K562 (cell line): ENCODE results near the gene ALG8. TPM values are rescaled to one million over a fixed set of nuclear protein-coding genes. Genes with fewer than 3 reads are reported as not detected.

Source experiments
- ATAC-seq: fragments of 200-7000 bp; cut with Tn5 transposase; 3 replicates; pipeline ENCODE4 v1.9.1; 2020; ENCODE audit warnings: moderate library complexity
- BruUV-seq: library from RNA; stranded (reverse); fragments of 400-500 nt; replicated peaks from 2 replicates; lab custom pipeline; 2021; lab: Mats Ljungman, UMichigan
- CTCF ChIA-PET: fragments of 300-600 bp; formaldehyde crosslinking; extraction: SDS; loops from one replicate; lab custom pipeline; 2021; ENCODE audit warnings: low intra/inter-chr PET ratio; lab: Yijun Ruan, JAX
- POLR2A ChIA-PET: fragments of 300-600, 350-650 bp; sonication (Branson Sonifier 250); formaldehyde crosslinking; extraction: SDS; loops from one replicate; lab custom pipeline; 2021; ENCODE audit warnings: antibody characterized with exemption, inconsistent platforms; lab: Yijun Ruan, JAX
- DNase-seq, 4 experiments: peaks; one replicate each; pipeline versions ENCODE4 v3.0.0 to v3.0.0-alpha.2; 2011 to 2018; ENCODE audit warnings: low spot score in 3 of 4, mixed read lengths in 3 of 4; ENCODE audit errors: extremely low read depth in 1 of 4
- FAIRE-seq: peaks from 2 replicates; lab custom pipeline; 2011; peaks lifted over from hg19 to GRCh38; lab: Jason Lieb, UNC
- H2AFZ ChIP-seq: 2 replicates; pipeline ENCODE4 v1.6.0; 2011; ENCODE audit warnings: low read depth, low read length, control low read depth, inconsistent platforms
- H3K27ac ChIP-seq: fragments of 200-600 bp; 3 replicates; pipeline ENCODE4 v1.8.0; 2011; ENCODE audit warnings: low read depth, mild to moderate bottlenecking, control low read depth, inconsistent platforms, low read length, moderate library complexity, mixed read lengths; ENCODE audit errors: extremely low read depth
- H3K27me3 ChIP-seq, 2 experiments: fragments of 300-600 bp in 1 of 2; 2 replicates in 1 of 2; 3 replicates in 1 of 2; pipeline versions ENCODE4 v1.6.0 to v1.8.0; 2011; ENCODE audit warnings: inconsistent platforms in 2 of 2, low read length in 2 of 2, mild to moderate bottlenecking in 1 of 2, mixed read lengths in 1 of 2, moderate library complexity in 1 of 2; ENCODE audit not compliant: control insufficient read depth in 2 of 2, insufficient read depth in 2 of 2
- H3K36me3 ChIP-seq: fragments of 300-600 bp; 3 replicates; pipeline ENCODE4 v1.8.0; 2011; ENCODE audit warnings: mild to moderate bottlenecking, low read length, inconsistent platforms; ENCODE audit not compliant: control insufficient read depth, insufficient read depth
- H3K4me1 ChIP-seq, 2 experiments: fragments of 200-600 bp in 1 of 2; replicated peaks in 1 of 2; 2 replicates in 1 of 2; 3 replicates in 1 of 2; pipeline versions ENCODE4 v1.5.1 to v1.8.0; 2011; ENCODE audit warnings: inconsistent platforms in 2 of 2, low read length in 2 of 2, mild to moderate bottlenecking in 1 of 2, mixed read lengths in 1 of 2, moderate library complexity in 1 of 2; ENCODE audit not compliant: control insufficient read depth in 2 of 2, insufficient read depth in 2 of 2
- H3K4me2 ChIP-seq: 2 replicates; pipeline ENCODE4 v1.6.1; 2011; ENCODE audit warnings: low read length, control low read depth, inconsistent platforms, mixed read lengths; ENCODE audit not compliant: insufficient read depth
- H3K4me3 ChIP-seq: fragments of 200-600 bp; sonication (generic), shearing (Covaris generic); 2 replicates; pipeline ENCODE4 v1.5.1; 2016; ENCODE audit warnings: control low read depth, inconsistent platforms
- H3K79me2 ChIP-seq: fragments of 200-600 bp; 3 replicates; pipeline ENCODE4 v1.8.0; 2011; ENCODE audit warnings: low read length, inconsistent platforms; ENCODE audit not compliant: control insufficient read depth, insufficient read depth
- H3K9ac ChIP-seq, 2 experiments: 2 replicates each; pipeline versions ENCODE4 v1.6.0 to v1.6.1; 2011; ENCODE audit warnings: low read depth in 2 of 2, low read length in 2 of 2, control low read depth in 1 of 2, inconsistent platforms in 1 of 2, mild to moderate bottlenecking in 1 of 2, mixed read lengths in 1 of 2; ENCODE audit not compliant: insufficient read depth in 1 of 2
- H3K9me1 ChIP-seq: one replicate; pipeline ENCODE4 v1.6.0; 2011; ENCODE audit warnings: inconsistent platforms, mild to moderate bottlenecking, low read length, moderate library complexity; ENCODE audit not compliant: control insufficient read depth, insufficient read depth
- H3K9me3 ChIP-seq: replicated peaks from 2 replicates; pipeline ENCODE4 v1.5.1; 2011; ENCODE audit warnings: low read depth, low read length, inconsistent platforms; ENCODE audit not compliant: control insufficient read depth, insufficient read depth
- H4K20me1 ChIP-seq: replicated peaks from 2 replicates; pipeline ENCODE4 v1.6.1; 2011; ENCODE audit warnings: low read length, inconsistent platforms, mixed read lengths; ENCODE audit not compliant: control insufficient read depth, insufficient read depth
- COPS2 ChIP-seq: fragments of 450-650 bp; conservative IDR thresholded peaks from 2 replicates; pipeline ENCODE4 v1.6.1; 2016; ENCODE audit warnings: mild to moderate bottlenecking, moderate library complexity
- CSDE1 ChIP-seq, 2 experiments: fragments of 450-650 bp; IDR thresholded peaks; 2 replicates each; pipeline ENCODE4 v1.6.1; 2016; ENCODE audit warnings: mild to moderate bottlenecking in 1 of 2
- DNMT1 ChIP-seq: fragments of 450-650 bp; IDR thresholded peaks from 2 replicates; pipeline ENCODE4 v1.6.1; 2016; ENCODE audit warnings: antibody characterized with exemption, mild to moderate bottlenecking
- ILF3 ChIP-seq: fragments of 450-650 bp; IDR thresholded peaks from 2 replicates; pipeline ENCODE4 v1.6.1; 2018; ENCODE audit warnings: antibody characterized with exemption, mild to moderate bottlenecking, moderate library complexity, borderline replicate concordance
- KDM2B ChIP-seq: fragments of 250-450 bp; sonication (Bioruptor Pico); IDR thresholded peaks from 2 replicates; pipeline ENCODE4 v1.8.0; 2021; ENCODE audit warnings: mild to moderate bottlenecking, moderate library complexity
- MAFF ChIP-seq: IDR thresholded peaks from 2 replicates; pipeline ENCODE4 v1.6.1; 2012; ENCODE audit warnings: low read length, improper control_type of control experiment
- MTA3 ChIP-seq: fragments of 450-650 bp; formaldehyde crosslinking; IDR thresholded peaks from 2 replicates; pipeline ENCODE4 v1.6.1; 2017; ENCODE audit warnings: mild to moderate bottlenecking, borderline replicate concordance
- NR2C1 ChIP-seq, 2 experiments: fragments of 450-650 bp; IDR thresholded peaks; 2 replicates each; pipeline ENCODE4 v1.6.1; 2017; ENCODE audit warnings: mild to moderate bottlenecking in 2 of 2, antibody characterized with exemption in 1 of 2, inconsistent platforms in 1 of 2, missing compliant biosample characterization in 1 of 2, missing genetic modification characterization in 1 of 2
- NR4A1 ChIP-seq, 2 experiments: fragments of 250-450 bp in 1 of 2; fragments of 450-650 bp in 1 of 2; sonication (Bioruptor Pico) in 1 of 2; IDR thresholded peaks; 2 replicates each; pipeline versions ENCODE4 v1.4.0 to v1.6.1; 2016 to 2020; ENCODE audit warnings: mild to moderate bottlenecking in 2 of 2, missing compliant biosample characterization in 1 of 2, missing genetic modification characterization in 1 of 2, moderate library complexity in 1 of 2
- NRF1 ChIP-seq, 2 experiments: fragments of 450-650 bp; IDR thresholded peaks in 1 of 2; conservative IDR thresholded peaks in 1 of 2; 2 replicates each; pipeline ENCODE4 v1.6.1; 2014; ENCODE audit warnings: mild to moderate bottlenecking in 2 of 2
- POU5F1 ChIP-seq: fragments of 150-350 bp; IDR thresholded peaks from 2 replicates; pipeline ENCODE4 v1.6.1; 2014; ENCODE audit warnings: borderline replicate concordance, low read length, low read depth, mild to moderate bottlenecking; ENCODE audit not compliant: partially characterized antibody
- PYGO2 ChIP-seq: fragments of 450-650 bp; IDR thresholded peaks from 2 replicates; pipeline ENCODE4 v1.6.1; 2016; ENCODE audit warnings: mild to moderate bottlenecking, missing genetic modification characterization, moderate library complexity, missing compliant biosample characterization
- RB1 ChIP-seq: fragments of 450-650 bp; IDR thresholded peaks from 2 replicates; pipeline ENCODE4 v1.6.1; 2017; ENCODE audit warnings: low read depth, mild to moderate bottlenecking
- RBM17 ChIP-seq: fragments of 200-400 bp; formaldehyde crosslinking; IDR thresholded peaks from 2 replicates; pipeline ENCODE4 v1.6.1; 2017; ENCODE audit warnings: low read depth, mild to moderate bottlenecking, low read length, borderline replicate concordance
- RBM39 ChIP-seq: fragments of 200-400 bp; formaldehyde crosslinking; optimal IDR thresholded peaks from 2 replicates; pipeline ENCODE3; 2018; ENCODE audit warnings: low read depth, low read length
- SMAD4 ChIP-seq: fragments of 250-450 bp; sonication (Bioruptor Pico); conservative IDR thresholded peaks from 2 replicates; pipeline ENCODE4 v1.8.0; 2021; ENCODE audit warnings: inconsistent platforms, mild to moderate bottlenecking, moderate library complexity
- SRF ChIP-seq, 2 experiments: fragments of 250-450, 450-650 bp in 1 of 2; sonication (Bioruptor Pico) in 1 of 2; sonication (generic) in 1 of 2; formaldehyde crosslinking; IDR thresholded peaks; 2 replicates each; pipeline versions ENCODE4 v1.5.0 to v1.5.1; 2020 to 2022; ENCODE audit warnings: mild to moderate bottlenecking in 1 of 2, missing genetic modification reagents in 1 of 2
- SRSF1 ChIP-seq: fragments of 200-400 bp; formaldehyde crosslinking; IDR thresholded peaks from 2 replicates; pipeline ENCODE4 v1.6.1; 2017; ENCODE audit warnings: mild to moderate bottlenecking, low read depth, low read length, moderate library complexity
- TBP ChIP-seq: optimal IDR thresholded peaks from 2 replicates; pipeline ENCODE3; 2011; ENCODE audit warnings: low read depth, low read length, improper control_type of control experiment
- XRCC3 ChIP-seq: fragments of 450-650 bp; IDR thresholded peaks from 2 replicates; pipeline ENCODE4 v1.6.1; 2017; ENCODE audit warnings: mild to moderate bottlenecking, moderate library complexity
- WGBS: fragments of 100-300 bp; shearing (Covaris generic); methylation state at CpG from one replicate; pipeline ENCODE4 v1.1.6; 2016; ENCODE audit warnings: low coverage, mixed read lengths; ENCODE audit not compliant: insufficient coverage; ENCODE audit errors: missing lambda C conversion rate; 5-methylcytosine and 5-hydroxymethylcytosine counted together
- in situ Hi-C: fragments of 300-500 bp; cut with MboI; formaldehyde crosslinking; loops from 4 replicates; pipeline ENCODE4 v1.15.0; 2018; ENCODE audit warnings: inconsistent platforms, mixed read lengths
- intact Hi-C: fragments of 100-400 bp; cut with micrococcal nuclease; formaldehyde crosslinking; loops from 2 replicates; pipeline ENCODE4 v1.14.2; 2022
- polyA plus RNA-seq, 8 experiments: library from polyadenylated mRNA; depleted of rRNA in 4 of 8; stranded (reverse) in 5 of 8; unstranded in 3 of 8; fragments of >200 nt; fragmentation: Nextera tagmentation in 2 of 8; fragmentation: Illumina TruSeq in 1 of 8; extraction: Ambion mirVana in 2 of 8; extraction: Trizol in 1 of 8; gene quantifications; 2 replicates each; pipeline versions ENCODE4 v1.2.1 to v1.2.3, GENCODE V29; 2011 to 2014; ENCODE audit warnings: inconsistent platforms in 1 of 8, missing spikeins in 1 of 8
- total RNA-seq, 7 experiments: library from RNA; depleted of rRNA in 6 of 7; stranded (reverse); fragments of >200 nt in 6 of 7; fragmentation: Illumina TruSeq in 2 of 7; extraction: Trizol in 2 of 7; gene quantifications; 2 replicates each; pipeline versions ENCODE4 v1.2.1 to v1.2.3, GENCODE V29; 2011 to 2021; ENCODE audit warnings: low replicate concordance in 1 of 7
- TF ChIP-seq, protein P1 (sequence below): sonication (generic); formaldehyde crosslinking; IDR thresholded peaks from 2 replicates; pipeline ENCODE4 v1.5.0; 2020; ENCODE audit warnings: missing genetic modification reagents

Gene ALG8
- total and polyA plus RNA-seq, 9 of the 15 experiments (the other 6 are each of a cell fraction or from before 2014, with no cell fraction given): 59.3 to 189 (median 106) TPM

GRCh38 chr11:78188286-78189173 lies 49.1 kb upstream of the ALG8 start, which contains the start of the genes KCTD21 and USP35:
TSS of gene KCTD21 (minus strand) at chr11:78188626. CDS start at chr11:78174554, 14,072 bp downstream.
TSS of gene USP35 (plus strand) at chr11:78188919. CDS start at chr11:78196246, 7,327 bp downstream.
- Histone ChIP-seq H3K79me2 (peaks cover 15% of the 10 kb centered on the region; the same call in 2 of the 3 replicates), H3K27ac (peak within 1 kb of the TSS; percentile 41), H3K9me1 (no peaks in the 10 kb centered on the region), H3K4me3 (peak within 1 kb of the TSS; percentile 73), H3K27me3 (no peaks in the 10 kb centered on the region), H2AFZ (peak within 1 kb of the TSS; percentile 94), H3K9ac (peak within 1 kb of the TSS; percentile 51 to 90), H4K20me1 (no peaks in the 10 kb centered on the region; the same call in 1 of the 2 replicates), H3K4me1 (peaks cover 41 to 44% of the 10 kb centered on the region in 2 experiments), H3K4me2 (peak within 1 kb of the TSS; percentile 85), H3K9me3 (no peaks in the 10 kb centered on the region), H3K36me3 (no peaks in the 10 kb centered on the region; the same call in 2 of the 3 replicates)
- ChIA-PET CTCF (no interaction called here), POLR2A (interaction anchor here (0.5 to 1.5 kb wide), 8 partner anchors 24 to 600 kb away, joined by 3 to 5 read pairs (median 4); partner anchors contain the start of genes ALG8 and GAB2)
- no TSS peak for BruUV-seq
- ATAC-seq (peak; percentile 98), FAIRE-seq (peak; percentile 91), DNase-seq (peak; percentile 96 to 98 (median 96))
- in situ Hi-C loops: no loop called here
- under 1% methylated on average over 67 of the region's 74 CpGs for WGBS
- intact Hi-C loops: loop anchor here (5.0 kb wide), 2 partner anchors 41 to 136 kb away; no protein-coding TSS in a partner anchor
- TF ChIP-seq SMAD4 (peak; percentile 63; the same call in 1 of the 2 replicates), RBM17 (no peak), COPS2 (no peak), MTA3 (peak; percentile 67), RB1 (peak; percentile 75; the same call in 1 of the 2 replicates), CSDE1 (IDR thresholded peaks at IDR 0.05) (no peak), XRCC3 (no peak), NRF1 (conservative IDR thresholded peaks at IDR 0.05 in 1 of 2, IDR thresholded peaks at IDR 0.05 in 1 of 2) (peak; percentile 86 to 89), DNMT1 (no peak), ILF3 (no peak), SRF (CRISPR knock-in tag; IDR thresholded peaks at IDR 0.05) (peak in 1 of 2 experiments; percentile 79; a peak in 1 of 4 replicates), KDM2B (CRISPR knock-in tag) (peak; percentile 74), POU5F1 (peak; percentile 6), NR4A1 (CRISPR knock-in tag; IDR thresholded peaks at IDR 0.05) (no peak; the same call in 1 of the 2 replicates), NR4A1 (tag; IDR thresholded peaks at IDR 0.05) (peak; percentile 59; the same call in 1 of the 2 replicates), RBM39 (peak; percentile 67), TBP (peak; percentile 6), NR2C1 (IDR thresholded peaks at IDR 0.05) (no peak; the same call in 1 of the 2 replicates), NR2C1 (tag; IDR thresholded peaks at IDR 0.05) (peak; percentile 85), PYGO2 (tag) (no peak), SRSF1 (no peak), MAFF (no peak)
- TF ChIP-seq, protein P1, sequence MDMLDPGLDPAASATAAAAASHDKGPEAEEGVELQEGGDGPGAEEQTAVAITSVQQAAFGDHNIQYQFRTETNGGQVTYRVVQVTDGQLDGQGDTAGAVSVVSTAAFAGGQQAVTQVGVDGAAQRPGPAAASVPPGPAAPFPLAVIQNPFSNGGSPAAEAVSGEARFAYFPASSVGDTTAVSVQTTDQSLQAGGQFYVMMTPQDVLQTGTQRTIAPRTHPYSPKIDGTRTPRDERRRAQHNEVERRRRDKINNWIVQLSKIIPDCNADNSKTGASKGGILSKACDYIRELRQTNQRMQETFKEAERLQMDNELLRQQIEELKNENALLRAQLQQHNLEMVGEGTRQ (CRISPR knock-in tag): no peak
